ENCODE measurements around the gene KIF2A.

GRCh38 chr5:62375627-62376026 lies 69.6 kb downstream of the KIF2A start:
- no peak for TF ChIP-seq SP1 (IDR thresholded peaks at IDR 0.05)
- no peak for TF ChIP-seq BHLHE40 (IDR thresholded peaks at IDR 0.05; ENCODE audit: borderline replicate concordance)
- TF ChIP-seq ELF4 (IDR thresholded peaks at IDR 0.05): no peak
- no peak for TF ChIP-seq SUZ12 (IDR thresholded peaks at IDR 0.05)
- no peak for TF ChIP-seq NFRKB (IDR thresholded peaks at IDR 0.05)
- TF ChIP-seq TARDBP (IDR thresholded peaks at IDR 0.05): no peak
- no peak for TF ChIP-seq HDGF (IDR thresholded peaks at IDR 0.05; ENCODE audit: borderline replicate concordance)
- no peak for TF ChIP-seq FOXM1 (IDR thresholded peaks at IDR 0.05; ENCODE audit: borderline replicate concordance)
- TF ChIP-seq ARNT (IDR thresholded peaks at IDR 0.05): no peak
